ENCODE data around the gene SLAMF7.

The SLAMF7 gene

DNA sequence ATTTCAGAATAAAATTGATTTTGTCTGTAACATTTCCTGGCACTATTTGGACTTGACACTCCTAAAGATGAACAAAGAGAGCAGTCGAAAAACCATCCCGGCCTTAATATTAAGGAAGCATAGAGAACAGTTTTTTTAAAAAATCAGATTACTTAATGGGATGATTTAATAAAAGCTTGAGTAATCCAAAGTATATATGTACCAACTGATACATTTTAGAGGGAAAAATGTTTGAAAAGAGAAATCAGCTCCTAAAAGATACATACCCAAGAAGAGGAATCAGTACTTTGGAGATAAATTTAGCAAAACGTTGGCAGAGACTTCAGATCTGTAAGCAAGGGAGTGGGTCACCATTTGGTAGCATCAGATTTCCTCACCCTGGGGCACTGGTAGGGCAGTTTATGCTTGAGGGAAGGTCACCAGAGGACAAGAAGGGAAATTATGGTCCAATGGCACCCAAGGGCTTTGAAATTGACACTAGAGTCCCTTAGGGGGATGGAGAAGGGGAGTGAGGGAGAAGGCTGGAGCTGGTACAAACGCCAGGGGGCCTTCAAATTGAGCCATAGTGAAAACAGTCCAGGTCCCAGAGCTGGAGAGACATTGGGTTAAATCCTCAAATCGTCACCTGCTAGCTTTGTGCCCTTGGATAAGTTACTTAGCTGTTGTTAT, 5.9 kb downstream of the SLAMF7 start:
- in situ Hi-C loops (cut with HindIII; ENCODE audit: low sequenced_read_pairs), result no loop called here

DNA sequence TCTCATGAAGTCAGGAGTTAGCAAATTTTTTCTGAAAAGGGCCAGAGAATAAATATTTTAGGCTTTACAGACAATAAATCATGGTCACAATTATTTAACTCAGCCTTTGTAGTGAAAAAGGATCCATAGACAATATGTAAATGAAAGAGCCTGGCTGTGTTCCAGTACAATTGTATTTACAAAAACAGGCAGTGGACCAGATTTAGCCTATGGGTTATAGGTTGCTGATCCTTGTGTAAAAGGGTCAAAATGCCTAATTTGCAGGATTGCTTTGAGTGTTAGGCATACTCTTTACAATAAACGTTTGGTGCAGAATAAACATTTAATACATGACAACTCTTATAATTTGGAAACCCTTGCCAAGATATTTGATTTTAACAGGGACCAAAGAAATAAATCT, 6.5 kb downstream of the SLAMF7 start:
- in situ Hi-C loops (cut with HindIII; ENCODE audit: low sequenced_read_pairs), result no loop called here

- in situ Hi-C loops (cut with HindIII; ENCODE audit: low sequenced_read_pairs), result no loop called here
Measured at GRCh38 chr1:160746836-160747500, 7.9 kb downstream of the SLAMF7 start.

- in situ Hi-C loops (cut with HindIII; ENCODE audit: low sequenced_read_pairs), result no loop called here
Measured at GRCh38 chr1:160747717-160748116, 8.7 kb downstream of the SLAMF7 start.

DNA sequence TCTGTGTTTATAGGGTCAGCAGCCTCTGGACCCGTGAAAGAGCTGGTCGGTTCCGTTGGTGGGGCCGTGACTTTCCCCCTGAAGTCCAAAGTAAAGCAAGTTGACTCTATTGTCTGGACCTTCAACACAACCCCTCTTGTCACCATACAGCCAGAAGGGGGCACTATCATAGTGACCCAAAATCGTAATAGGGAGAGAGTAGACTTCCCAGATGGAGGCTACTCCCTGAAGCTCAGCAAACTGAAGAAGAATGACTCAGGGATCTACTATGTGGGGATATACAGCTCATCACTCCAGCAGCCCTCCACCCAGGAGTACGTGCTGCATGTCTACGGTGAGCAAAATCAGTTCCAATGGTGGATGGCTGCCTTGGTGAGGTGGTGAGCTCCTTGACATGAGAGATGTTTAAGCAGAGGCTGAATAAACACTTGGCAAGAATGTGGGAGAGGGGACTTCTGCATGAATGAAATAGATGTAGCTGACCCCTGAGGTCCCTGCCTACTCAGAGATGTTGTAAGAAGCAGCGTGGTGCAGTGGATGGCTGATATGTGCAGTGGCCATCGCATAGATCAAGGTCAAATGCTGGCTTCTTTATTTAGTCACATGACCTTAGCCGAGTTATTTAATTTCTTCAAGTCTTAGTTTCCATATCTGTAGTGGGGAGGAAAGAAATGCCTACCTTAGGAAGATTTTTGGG, 9.3 kb downstream of the SLAMF7 start:
- in situ Hi-C loops (cut with HindIII; ENCODE audit: low sequenced_read_pairs), result no loop called here

GRCh38 chr1:160748878-160749269, 9.8 kb downstream of the SLAMF7 start:
- in situ Hi-C loops (cut with HindIII; ENCODE audit: low sequenced_read_pairs), result no loop called here

GRCh38 chr1:160750608-160751007, 11.6 kb downstream of the SLAMF7 start:
- in situ Hi-C loops (cut with HindIII; ENCODE audit: low sequenced_read_pairs), result no loop called here

GRCh38 chr1:160752406-160752805, 13.4 kb downstream of the SLAMF7 start:
- in situ Hi-C loops (cut with HindIII; ENCODE audit: low sequenced_read_pairs), result no loop called here

DNA sequence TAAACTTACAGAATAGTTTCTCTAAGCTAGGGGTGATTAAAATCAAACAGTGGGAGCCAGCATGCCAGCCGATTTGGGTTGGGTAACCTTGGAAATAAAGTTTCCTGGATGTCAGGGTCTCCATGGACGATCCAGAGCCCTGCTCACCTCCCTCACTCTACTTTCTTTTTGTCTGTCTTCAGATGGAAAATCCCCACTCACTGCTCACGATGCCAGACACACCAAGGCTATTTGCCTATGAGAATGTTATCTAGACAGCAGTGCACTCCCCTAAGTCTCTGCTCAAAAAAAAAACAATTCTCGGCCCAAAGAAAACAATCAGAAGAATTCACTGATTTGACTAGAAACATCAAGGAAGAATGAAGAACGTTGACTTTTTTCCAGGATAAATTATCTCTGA, 13.9 kb downstream of the SLAMF7 start:
- in situ Hi-C loops (cut with HindIII; ENCODE audit: low sequenced_read_pairs), result no loop called here

DNA sequence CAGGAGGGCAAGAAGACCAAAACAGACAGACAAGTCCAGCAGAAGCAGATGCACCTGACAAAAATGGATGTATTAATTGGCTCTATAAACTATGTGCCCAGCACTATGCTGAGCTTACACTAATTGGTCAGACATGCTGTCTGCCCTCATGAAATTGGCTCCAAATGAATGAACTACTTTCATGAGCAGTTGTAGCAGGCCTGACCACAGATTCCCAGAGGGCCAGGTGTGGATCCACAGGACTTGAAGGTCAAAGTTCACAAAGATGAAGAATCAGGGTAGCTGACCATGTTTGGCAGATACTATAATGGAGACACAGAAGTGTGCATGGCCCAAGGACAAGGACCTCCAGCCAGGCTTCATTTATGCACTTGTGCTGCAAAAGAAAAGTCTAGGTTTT, 14.5 kb downstream of the SLAMF7 start:
- in situ Hi-C loops (cut with HindIII; ENCODE audit: low sequenced_read_pairs), result no loop called here

GRCh38 chr1:160755461-160755860, 16.4 kb downstream of the SLAMF7 start:
- in situ Hi-C loops (cut with HindIII; ENCODE audit: low sequenced_read_pairs), result no loop called here

GRCh38 chr1:160755911-160756848, 17.1 kb downstream of the SLAMF7 start:
- in situ Hi-C loops (cut with HindIII; ENCODE audit: low sequenced_read_pairs), result no loop called here

GRCh38 chr1:160756849-160757201, 17.8 kb downstream of the SLAMF7 start:
- in situ Hi-C loops (cut with HindIII; ENCODE audit: low sequenced_read_pairs), result no loop called here

GRCh38 chr1:160758521-160758920, 19.5 kb downstream of the SLAMF7 start:
- in situ Hi-C loops (cut with HindIII; ENCODE audit: low sequenced_read_pairs), result no loop called here

DNA sequence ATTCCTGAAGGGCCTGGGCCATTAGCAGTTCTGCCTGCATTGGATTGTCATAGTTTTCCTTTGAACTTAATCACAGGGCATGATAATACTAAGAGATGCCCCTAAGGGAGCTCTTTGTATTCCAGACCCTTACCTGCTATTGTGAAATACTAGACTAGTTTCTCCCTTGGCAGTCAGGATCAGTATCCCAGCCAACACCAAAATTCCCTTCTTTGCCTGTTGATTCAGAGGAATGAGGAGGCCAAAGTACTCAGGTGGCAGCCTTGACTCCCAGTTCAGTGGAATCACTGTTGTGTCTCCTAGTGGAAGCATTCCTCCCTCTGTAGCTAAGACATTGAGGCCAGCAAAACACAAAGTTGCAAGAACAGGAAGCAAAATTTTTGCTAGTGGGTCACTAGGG, 20.7 kb downstream of the SLAMF7 start:
- in situ Hi-C loops (cut with HindIII; ENCODE audit: low sequenced_read_pairs), result no loop called here

DNA sequence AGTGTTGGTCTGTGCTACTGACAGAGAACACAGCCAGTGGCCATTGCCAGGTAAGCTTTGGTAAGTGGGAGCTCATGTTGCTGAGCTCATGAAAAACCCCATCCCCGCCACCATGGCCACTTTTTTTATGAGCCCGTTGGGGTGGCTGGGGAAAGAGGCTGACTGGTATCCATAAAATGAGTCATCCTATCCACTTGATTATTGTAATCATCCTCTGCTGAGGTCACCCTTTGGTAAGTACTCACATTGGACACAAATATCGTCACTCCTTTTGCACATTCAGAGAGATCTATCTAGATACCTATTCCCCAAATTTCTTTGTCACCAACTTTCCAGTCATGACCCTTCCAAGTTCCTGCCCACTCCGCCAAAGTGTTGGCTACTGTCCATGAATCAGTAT, 22.0 kb downstream of the SLAMF7 start:
- in situ Hi-C loops (cut with HindIII; ENCODE audit: low sequenced_read_pairs), result no loop called here

DNA sequence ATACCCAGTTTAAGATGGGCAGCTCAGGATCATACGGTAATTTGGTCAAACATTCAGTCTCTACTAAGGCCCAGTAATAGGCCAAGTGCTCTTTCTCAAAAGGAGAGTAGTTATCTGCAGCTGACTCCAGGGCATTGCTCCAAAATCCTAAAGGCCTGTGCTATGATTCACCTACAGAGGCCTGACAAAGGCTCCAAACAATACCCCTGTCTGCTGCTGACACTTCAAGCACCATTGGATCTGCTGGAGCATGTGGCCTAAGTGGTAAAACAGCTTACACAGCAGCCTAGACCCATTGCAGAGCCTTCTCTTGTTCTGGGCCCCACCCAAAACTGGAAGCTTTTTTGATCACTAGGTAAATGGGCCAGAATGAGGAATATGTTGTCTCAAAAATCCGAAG, 22.8 kb downstream of the SLAMF7 start:
- in situ Hi-C loops (cut with HindIII; ENCODE audit: low sequenced_read_pairs), result no loop called here

DNA sequence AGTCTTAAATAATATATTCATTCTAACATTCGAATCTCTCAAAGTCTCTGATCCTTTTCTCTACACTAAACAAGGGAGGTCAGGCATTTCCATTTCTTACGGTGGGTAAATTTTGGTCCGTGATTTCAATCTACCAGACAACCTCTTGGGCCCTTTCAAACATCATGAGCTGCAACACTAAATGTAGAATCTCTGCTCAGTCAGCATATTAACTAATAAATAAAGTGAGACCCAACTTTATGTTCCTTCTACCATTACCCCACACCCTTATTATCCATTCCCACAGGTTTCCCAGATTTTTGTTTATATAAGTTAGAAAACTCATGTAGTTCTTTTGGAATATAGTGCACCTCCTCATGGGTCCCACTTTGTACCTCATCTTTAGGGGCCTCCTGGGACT, 24.9 kb downstream of the SLAMF7 start:
- in situ Hi-C loops (cut with HindIII; ENCODE audit: low sequenced_read_pairs), result no loop called here

DNA sequence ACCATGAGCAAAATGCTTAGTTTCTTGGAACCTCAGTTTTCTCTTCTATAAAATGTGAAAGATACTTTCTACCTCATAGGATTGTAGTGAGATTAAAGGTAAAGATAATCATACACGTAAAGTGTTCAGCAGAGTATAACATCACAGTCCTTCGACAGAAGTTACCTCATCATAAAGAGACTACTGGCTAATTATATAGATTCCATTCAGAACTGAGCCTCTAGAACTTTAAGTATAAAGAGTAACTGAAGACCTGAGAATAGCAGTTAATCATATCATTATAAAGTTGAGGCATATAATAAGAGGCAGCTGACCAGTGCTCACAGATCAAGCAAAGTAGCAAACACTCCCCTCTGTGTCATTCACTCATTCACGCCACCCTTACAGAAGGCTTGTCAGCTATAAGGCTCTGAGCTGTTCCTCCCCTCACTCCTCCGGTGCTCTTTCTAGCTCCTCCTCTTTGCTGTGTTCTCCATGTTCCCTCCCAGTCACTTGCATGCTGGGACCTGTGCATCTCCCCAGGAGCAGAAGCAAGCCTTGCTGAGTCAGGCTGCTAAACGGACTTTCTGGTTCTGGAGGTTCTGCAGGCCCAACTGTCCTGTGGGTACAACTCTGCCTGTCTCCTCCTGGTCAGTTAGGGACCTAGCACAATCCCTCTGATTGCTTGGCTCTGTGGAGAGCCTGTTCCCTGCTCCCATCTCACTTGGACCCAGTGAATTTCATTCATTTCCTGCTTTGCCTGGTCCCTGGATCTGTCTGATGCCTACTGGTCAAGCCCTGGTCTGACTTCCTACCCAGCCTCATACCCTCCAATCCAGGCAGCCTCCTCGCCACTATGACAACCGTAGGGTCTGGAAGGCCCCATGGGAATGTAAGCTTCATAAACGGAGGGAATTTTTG, 28.6 kb downstream of the SLAMF7 start:
- in situ Hi-C loops (cut with HindIII; ENCODE audit: low sequenced_read_pairs), result no loop called here

DNA sequence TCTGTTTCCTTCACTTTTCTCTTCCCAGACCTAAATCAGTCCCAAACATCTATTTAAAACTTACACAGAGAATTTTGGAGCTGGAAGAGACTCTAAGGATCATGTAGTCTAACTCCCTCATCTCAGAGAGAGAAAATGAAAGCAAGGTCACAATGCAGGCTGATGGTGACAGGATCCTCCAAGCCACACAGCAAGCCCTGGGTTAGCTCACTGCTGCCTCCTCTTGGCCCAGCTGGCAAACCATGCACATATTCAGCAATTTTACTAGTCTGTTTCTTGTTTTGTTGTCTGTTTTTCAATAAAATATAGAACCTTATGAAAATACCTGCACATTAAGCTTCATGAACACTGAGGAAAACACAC, 29.2 kb downstream of the SLAMF7 start:
- in situ Hi-C loops (cut with HindIII; ENCODE audit: low sequenced_read_pairs), result no loop called here
